Measurements from ENCODE around the gene FASN. TPM values are rescaled to one million over a fixed set of nuclear protein-coding genes. Genes with fewer than 3 reads are reported as not detected.
A peak's percentile ranks its signal among the peaks of the same experiment; 100 is the strongest.

Gene FASN
- total and polyA plus RNA-seq, 2 of the 13 experiments (the other 11 are each of a cell fraction or from before 2014, with no cell fraction given), result 51.7 to 101 TPM

GRCh38 chr17:82079001-82079677 lies 18.9 kb downstream of the FASN start (continued):
- no peak for TF ChIP-seq ATAD3A (CRISPR knock-in tag; IDR thresholded peaks at IDR 0.05)
- TF ChIP-seq POLR2AphosphoS5 (IDR thresholded peaks at IDR 0.05; ENCODE audit: low read depth, low read length), result peak; percentile 29; the same call in 1 of the 2 replicates
- TF ChIP-seq DNMT3B (CRISPR knock-in tag; conservative IDR thresholded peaks at IDR 0.05), result no peak

GRCh38 chr17:82078433-82078832 lies 19.6 kb downstream of the FASN start:
- Histone ChIP-seq H2AFZ (ENCODE audit: low read length) (no peak overlapping the region), H3K36me3 (replicated peaks in 1 of 2; ENCODE audit: control insufficient read depth in 1 of 2, insufficient read depth in 2 of 2, low read length in 2 of 2) (peaks cover 39 to 49% of the 10 kb centered on the region in 2 experiments), H3K79me2 (ENCODE audit: insufficient read depth, low read length) (no peaks in the 10 kb centered on the region), H3K9me3 (ENCODE audit: low read length) (no peaks in the 10 kb centered on the region), H3K4me2 (ENCODE audit: low read depth, low read length) (no peak overlapping the region), H3K4me1 (ENCODE audit: insufficient read depth, low read length) (peaks cover 12% of the 10 kb centered on the region), H3K27me3 (ENCODE audit: control insufficient read depth in 1 of 2, insufficient read depth in 2 of 2, low read length in 2 of 2) (no peaks in the 10 kb centered on the region), H3K4me3 (replicated peaks in 1 of 3; ENCODE audit: insufficient read depth in 1 of 3, low read depth in 2 of 3, low read length in 3 of 3) (no peak overlapping the region), H4K20me1 (ENCODE audit: insufficient read depth, low read length) (peaks cover 38% of the 10 kb centered on the region), H3K27ac (ENCODE audit: extremely low read length, insufficient read depth, low read length) (no peak overlapping the region), H3K9ac (ENCODE audit: insufficient read depth, low read depth, low read length) (no peak overlapping the region)
- no TSS peak for BruUV-seq (replicated peaks)
- FAIRE-seq, result no peak
- in situ Hi-C loops (cut with HindIII; ENCODE audit: extremely low pct_ligation_motif_present, low pct_unique_long_range_greater_than_20kb) (no loop called here), intact Hi-C loops (cut with micrococcal nuclease; ENCODE audit: unreplicated experiment) (no loop called here)
- CTCF ChIA-PET (ENCODE audit: low intra/inter-chr PET ratio, low total read pairs), result interaction anchor here (0.6 kb wide), 1 partner anchor 48 kb away, joined by 3 read pairs; no protein-coding TSS in a partner anchor
- POLR2A ChIA-PET, result interaction anchor here (1.4 to 1.9 kb wide), 2 partner anchors 13 to 17 kb away, joined by 4 to 6 read pairs; partner anchors contain the start of gene DUS1L
- 0 out of 2 replicates have a peak, but pooled peaks have one; percentile 9 for TF ChIP-seq ZBTB7B (CRISPR knock-in tag; IDR thresholded peaks at IDR 0.05)
- TF ChIP-seq ZNF589 (CRISPR knock-in tag; conservative IDR thresholded peaks at IDR 0.05), result no peak
- no peak for TF ChIP-seq RBAK (CRISPR knock-in tag; IDR thresholded peaks at IDR 0.05)
- TF ChIP-seq RBFOX2 (IDR thresholded peaks at IDR 0.05; ENCODE audit: low read depth, low read length), result peak; percentile 57; the same call in 1 of the 2 replicates
- DNase-seq (ENCODE audit: low spot score), result no peak
- WGBS (ENCODE audit: low lambda C conversion rate), result 98% methylated on average over 11 of the region's 18 CpGs
- no peak for ATAC-seq

Measured in HepG2 (cell line).